ENCODE results near the gene ATP7A.

GRCh38 chrX:77945910-77946545, 35.5 kb downstream of the ATP7A start:
- no peak for TF ChIP-seq REST (IDR thresholded peaks at IDR 0.05; ENCODE audit: insufficient read depth in 1 of 2, low read depth in 2 of 2, low read length in 1 of 2)
- no peak for TF ChIP-seq CTCF (IDR thresholded peaks at IDR 0.05)
- no peak for TF ChIP-seq POLR2AphosphoS5 (IDR thresholded peaks at IDR 0.05; ENCODE audit: low read depth, low read length)
- no peak for TF ChIP-seq SIN3A (IDR thresholded peaks at IDR 0.05; ENCODE audit: borderline replicate concordance, insufficient read depth, low read depth, low read length)
